GM12891 (cell line): Measurements from ENCODE around the gene NUTM2A.
"Not testable (repeated sequence)": the region's sequence is repeated elsewhere in the genome, so short reads cannot be mapped to it uniquely, and the experiment has no call there.

Experiments
- DNase-seq: peaks from one replicate; pipeline ENCODE4 v3.0.0; 2011; ENCODE audit warnings: low spot score; ENCODE audit not compliant: insufficient read length
- FAIRE-seq: peaks from 2 replicates; lab custom pipeline; 2011; peaks lifted over from hg19 to GRCh38; lab: Jason Lieb, UNC

NUTM2A gene

DNA sequence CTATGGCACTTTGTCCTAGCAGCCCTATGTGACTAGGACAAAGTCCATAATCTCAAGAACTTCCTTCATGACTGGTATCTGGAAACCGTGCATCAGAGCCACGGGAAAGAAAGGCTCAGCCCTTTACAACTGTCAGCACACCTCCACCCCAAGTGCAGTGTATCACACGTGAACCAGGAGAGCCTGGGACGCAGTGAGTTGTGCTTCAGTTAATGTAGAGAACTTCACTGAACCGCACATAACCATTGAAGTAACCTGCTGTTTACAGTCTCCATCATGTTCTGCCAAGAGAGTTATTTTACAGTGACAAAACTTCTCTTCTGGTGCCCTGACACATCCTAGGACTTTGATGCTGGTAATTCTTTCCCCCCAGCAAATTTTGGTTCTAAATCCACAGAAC is 12.0 kb downstream of the NUTM2A start:
- DNase-seq, FAIRE-seq: not testable (repeated sequence)

DNA sequence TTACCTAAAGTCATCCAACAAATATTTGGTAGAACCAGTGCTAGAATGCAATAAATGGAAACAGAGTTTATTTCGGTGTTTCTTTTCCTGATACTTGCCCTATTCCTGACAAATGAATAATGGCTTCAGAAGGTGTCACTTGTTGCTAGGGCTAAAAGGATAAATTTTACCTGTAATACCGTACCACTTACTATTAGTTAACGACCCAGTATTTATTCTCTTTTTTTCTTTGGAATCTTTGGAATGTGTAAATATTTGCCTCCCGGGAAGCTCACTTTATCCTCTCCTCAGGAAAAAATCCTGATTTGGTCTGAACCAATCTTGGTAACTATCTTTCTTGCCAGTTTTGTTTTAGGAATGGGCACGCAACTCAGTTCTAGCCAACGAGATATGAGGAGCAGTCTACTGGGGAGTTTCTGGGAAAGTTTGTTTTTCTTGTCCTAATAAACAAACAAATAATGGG is 14.1 kb downstream of the NUTM2A start:
- FAIRE-seq, DNase-seq: not testable (repeated sequence)

DNA sequence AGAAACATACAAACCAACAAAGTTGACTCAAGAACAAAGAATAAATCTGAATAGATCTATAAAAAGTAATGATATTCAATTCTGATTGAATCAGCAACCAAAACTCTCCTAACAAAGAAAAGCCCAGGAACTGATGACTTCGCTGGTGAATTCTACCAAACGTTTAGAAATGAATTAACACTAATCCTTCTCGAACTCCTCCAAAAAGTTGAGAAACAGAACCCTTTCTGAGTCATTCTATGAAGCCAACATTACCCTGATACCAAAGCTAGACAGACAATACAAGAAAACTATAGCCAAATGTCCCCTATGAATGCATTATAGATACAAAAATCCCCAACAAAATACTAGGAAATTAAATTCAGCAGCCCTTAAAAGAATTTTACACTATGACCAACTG is 16.9 kb downstream of the NUTM2A start:
- not testable (repeated sequence) for FAIRE-seq

DNA sequence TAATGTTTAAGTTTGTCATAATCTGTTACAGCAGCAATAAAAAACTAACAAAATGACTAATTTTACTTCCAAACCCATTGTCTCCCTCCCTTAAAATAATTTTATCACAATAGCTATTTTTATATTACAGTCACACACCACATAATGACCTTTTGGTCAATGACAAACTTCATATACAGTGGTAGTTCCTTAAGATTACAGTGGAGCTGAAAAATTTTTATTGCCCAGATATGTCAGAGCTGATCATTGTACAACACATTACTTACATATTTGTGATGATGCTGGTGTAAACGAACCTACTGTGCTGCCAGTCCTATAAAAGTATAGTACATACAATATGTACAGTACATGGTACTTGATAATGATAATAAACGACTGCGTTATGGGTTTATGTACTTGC is 22.1 kb downstream of the NUTM2A start:
- not testable (repeated sequence) for FAIRE-seq, DNase-seq

More for the DNA sequence above, 16.9 kb downstream of the NUTM2A start:
- not testable (repeated sequence) for DNase-seq

DNA sequence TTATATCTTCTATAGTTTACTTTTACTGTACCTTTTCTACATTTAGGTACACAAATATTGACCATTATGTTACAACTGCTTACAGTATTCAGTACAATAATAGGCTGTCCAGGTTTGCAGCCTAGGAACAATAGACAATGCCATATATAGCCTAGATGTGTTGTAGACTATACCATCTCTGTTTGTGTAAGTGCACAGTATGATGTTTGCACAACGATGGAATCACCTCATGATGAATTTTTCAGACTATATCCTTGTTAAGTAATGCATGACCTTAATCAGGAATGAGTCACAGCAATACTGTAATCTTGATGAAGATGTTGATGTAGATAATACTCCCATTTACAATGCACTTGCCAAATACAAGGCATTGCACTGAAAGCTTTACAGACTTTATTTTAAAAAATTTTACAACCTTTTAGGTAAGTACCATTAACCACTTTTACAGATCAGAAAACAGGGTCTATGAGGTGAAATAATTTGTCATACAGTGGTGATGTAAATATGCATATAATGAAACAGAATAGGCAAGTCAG is 23.6 kb downstream of the NUTM2A start:
- not testable (repeated sequence) for DNase-seq, FAIRE-seq

DNA sequence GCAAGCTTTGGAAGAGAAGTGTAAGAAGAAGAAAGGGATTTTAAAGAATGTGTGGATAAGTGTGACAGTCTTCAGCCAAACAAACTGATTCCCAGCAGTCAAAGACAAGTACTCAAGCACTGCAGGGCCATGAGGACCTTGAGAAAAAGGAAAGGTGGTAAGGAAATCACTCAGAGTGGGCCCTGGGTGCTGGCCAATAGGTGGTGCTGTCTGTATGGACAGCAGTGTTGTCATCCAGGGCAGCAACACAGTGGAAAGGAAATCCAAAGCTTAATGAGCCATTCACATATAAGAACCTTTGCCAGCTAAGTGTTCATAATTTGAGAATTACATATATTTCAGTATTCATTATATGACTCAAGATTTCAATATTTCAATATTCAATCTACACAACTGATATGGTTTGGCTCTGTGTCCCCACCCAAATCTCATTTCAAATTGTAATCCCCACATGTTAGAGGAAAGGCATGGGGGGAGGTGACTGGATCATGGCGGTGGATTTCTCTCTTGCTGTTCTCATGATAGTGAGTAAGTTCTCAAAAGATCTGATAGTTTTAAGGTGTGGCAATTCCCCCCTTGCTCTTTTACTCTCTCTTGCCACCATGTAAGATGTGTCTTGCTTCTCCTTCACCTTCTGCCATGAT is 55.6 kb downstream of the NUTM2A start:
- DNase-seq, FAIRE-seq: not testable (repeated sequence)
